GM18511 (cell line): ENCODE data around the gene DNAJC6.
"Not testable (repeated sequence)": the region's sequence is repeated elsewhere in the genome, so short reads cannot be mapped to it uniquely, and the experiment has no call there.

ENCODE experiments used
- ATAC-seq: cut with Tn5 transposase; IDR thresholded peaks from one replicate; pipeline ENCODE4 v1.9.1; 2021; ENCODE audit warnings: mild to moderate bottlenecking, moderate library complexity; ENCODE audit not compliant: unreplicated experiment

Gene DNAJC6

GRCh38 chr1:65309304-65310077, at the start of gene DNAJC6:
Gene DNAJC6 (plus strand): TSS chr1:65309543. CDS start chr1:65309746, 203 bp downstream.
- ATAC-seq, result no peak

GRCh38 chr1:65259816-65260215, 49.5 kb upstream of the DNAJC6 start:
- no peak for ATAC-seq

- peak; percentile 54 for ATAC-seq
Observed at GRCh38 chr1:65260851-65261473, 48.4 kb upstream of the DNAJC6 start.

GRCh38 chr1:65263286-65263685, 46.1 kb upstream of the DNAJC6 start:
- ATAC-seq, result no peak

GRCh38 chr1:65264197-65264929, 45.0 kb upstream of the DNAJC6 start:
- no peak for ATAC-seq

- no peak for ATAC-seq
Observed at GRCh38 chr1:65265296-65265650, 44.1 kb upstream of the DNAJC6 start.

- peak; percentile 78 for ATAC-seq
Observed at GRCh38 chr1:65265651-65266351, 43.5 kb upstream of the DNAJC6 start.

- ATAC-seq, result peak; percentile 1
Observed at GRCh38 chr1:65266476-65266875, 42.9 kb upstream of the DNAJC6 start.

- no peak for ATAC-seq
Observed at GRCh38 chr1:65267271-65267670, 42.1 kb upstream of the DNAJC6 start.

- ATAC-seq, result no peak
Observed at GRCh38 chr1:65267683-65268082, 41.7 kb upstream of the DNAJC6 start.

- ATAC-seq, result no peak
Observed at GRCh38 chr1:65269612-65270011, 39.7 kb upstream of the DNAJC6 start.

- ATAC-seq, result no peak
Observed at GRCh38 chr1:65276197-65276939, 33.0 kb upstream of the DNAJC6 start.

- no peak for ATAC-seq
Observed at GRCh38 chr1:65277605-65278347, 31.6 kb upstream of the DNAJC6 start.

- no peak for ATAC-seq
Observed at GRCh38 chr1:65278376-65279069, 30.8 kb upstream of the DNAJC6 start.

- ATAC-seq, result no peak
Observed at GRCh38 chr1:65279070-65279779, 30.1 kb upstream of the DNAJC6 start.

- peak; percentile 88 for ATAC-seq
Observed at GRCh38 chr1:65281846-65282245, 27.5 kb upstream of the DNAJC6 start.

GRCh38 chr1:65284229-65284628, 25.1 kb upstream of the DNAJC6 start:
- no peak for ATAC-seq

GRCh38 chr1:65289449-65289848, 19.9 kb upstream of the DNAJC6 start:
- ATAC-seq, result peak; percentile 82

- ATAC-seq, result not testable (repeated sequence)
Observed at GRCh38 chr1:65291818-65292217, 17.5 kb upstream of the DNAJC6 start.
